GM21360 (cell line): ENCODE measurements around the gene TGM2.

ENCODE experiments used
- ATAC-seq: cut with Tn5 transposase; IDR thresholded peaks from one replicate; pipeline ENCODE4 v1.9.1; 2021; ENCODE audit warnings: mild to moderate bottlenecking, moderate library complexity; ENCODE audit not compliant: unreplicated experiment

The TGM2 gene

GRCh38 chr20:38146628-38147027 lies 18.4 kb downstream of the TGM2 start:
- no peak for ATAC-seq

- no peak for ATAC-seq
Measured at GRCh38 chr20:38146156-38146555, 18.9 kb downstream of the TGM2 start.

DNA sequence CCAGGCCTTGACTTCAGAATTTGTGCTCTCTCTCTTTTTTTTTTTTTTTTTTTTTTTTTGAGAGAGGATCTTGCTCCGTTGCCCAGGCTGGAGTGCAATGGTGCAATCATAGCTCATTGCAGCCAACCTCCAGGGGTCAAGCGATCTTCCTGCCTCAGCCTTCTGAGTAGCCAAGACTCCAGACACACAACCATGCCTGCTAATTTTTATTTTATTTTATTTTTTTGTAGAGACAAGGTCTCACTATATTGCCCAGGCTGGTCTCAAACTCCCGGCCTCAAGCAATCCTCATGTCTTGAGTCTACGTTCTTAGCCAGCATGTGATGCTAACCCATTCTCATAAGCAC lies 19.4 kb downstream of the TGM2 start:
- ATAC-seq, result no peak

GRCh38 chr20:38144974-38145728 lies 19.9 kb downstream of the TGM2 start:
- no peak for ATAC-seq

- no peak for ATAC-seq
Measured at GRCh38 chr20:38144598-38144973, 20.5 kb downstream of the TGM2 start.

DNA sequence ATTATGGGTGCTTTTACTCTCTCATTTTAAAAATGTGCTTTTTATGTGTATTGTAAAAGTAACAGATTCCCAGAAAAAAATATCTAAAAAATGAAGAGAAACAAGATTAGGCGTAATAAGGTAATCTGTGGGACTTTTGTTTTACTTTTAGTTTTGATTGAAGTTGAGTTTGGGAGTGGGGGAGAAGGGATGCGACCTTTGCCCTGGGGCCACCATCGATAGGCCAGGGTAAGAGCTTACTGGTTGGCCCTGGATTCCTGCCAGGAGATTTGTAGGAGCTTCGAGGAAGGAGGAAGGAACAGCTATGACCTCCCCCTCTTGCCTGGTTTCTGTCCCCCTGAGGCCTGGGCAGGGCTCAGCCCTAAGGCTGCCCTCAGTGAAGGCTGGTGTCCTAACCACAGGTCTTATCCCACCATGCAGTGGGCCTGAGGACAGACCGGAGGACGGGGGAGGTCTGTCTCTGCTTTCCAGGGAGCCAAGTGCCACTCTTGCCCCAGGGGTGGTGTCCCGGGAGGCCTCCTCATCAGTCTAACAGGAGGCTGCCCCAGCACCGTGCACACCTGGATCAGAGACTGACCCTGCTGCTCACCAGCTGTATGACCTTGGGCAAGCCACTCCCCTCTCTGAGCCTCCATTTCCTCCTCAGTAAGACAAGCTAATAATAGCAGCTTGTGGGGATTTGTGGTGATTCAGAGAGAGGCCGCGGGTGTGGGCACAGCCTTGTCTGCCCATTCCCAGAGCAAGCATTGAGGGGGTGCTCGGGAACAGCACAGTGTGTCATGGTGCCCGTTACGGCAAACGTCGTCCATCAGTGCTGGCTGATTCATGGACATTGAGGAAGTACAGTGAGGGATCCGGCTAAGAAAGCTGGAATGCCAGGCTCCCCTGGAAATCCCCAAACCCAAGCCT lies 21.2 kb downstream of the TGM2 start:
- ATAC-seq, result no peak

- no peak for ATAC-seq
Measured at GRCh38 chr20:38143238-38143645, 21.8 kb downstream of the TGM2 start.

GRCh38 chr20:38141889-38142494 lies 23.1 kb downstream of the TGM2 start:
- no peak for ATAC-seq

DNA sequence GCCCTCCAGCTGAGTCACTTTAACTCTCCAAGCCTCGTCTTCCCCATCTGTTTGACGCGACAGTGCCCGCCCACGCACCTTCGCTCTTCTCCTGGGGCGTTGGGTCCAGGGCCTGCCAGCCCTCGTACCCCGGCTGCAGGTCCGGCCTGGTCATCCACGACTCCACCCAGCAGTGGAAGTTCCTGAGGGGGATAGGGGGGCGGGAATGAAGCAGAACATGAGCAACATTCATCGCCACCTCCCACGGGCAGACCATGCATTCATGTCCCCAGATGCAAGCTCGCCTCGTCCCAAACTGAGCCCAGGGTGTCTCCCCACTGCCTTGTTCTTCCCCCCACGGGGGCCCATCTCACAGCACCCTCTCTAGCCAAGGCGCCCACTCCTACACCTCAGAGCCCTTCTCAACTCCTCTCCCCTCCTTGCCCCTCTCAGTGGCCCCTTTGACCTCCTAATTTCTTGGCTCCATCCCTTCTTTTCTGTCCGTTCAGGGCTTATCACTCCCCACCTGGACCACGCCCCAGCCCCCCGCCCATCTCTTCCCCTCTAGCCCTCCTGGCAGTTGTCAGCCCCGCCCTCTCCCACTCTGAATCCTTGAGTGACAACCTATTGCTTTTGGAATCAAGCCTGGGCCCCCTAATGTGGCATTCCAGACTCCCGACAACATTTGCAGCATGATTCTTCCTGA lies 23.7 kb downstream of the TGM2 start:
- no peak for ATAC-seq

- no peak for ATAC-seq
Measured at GRCh38 chr20:38139977-38140753, 24.9 kb downstream of the TGM2 start.

DNA sequence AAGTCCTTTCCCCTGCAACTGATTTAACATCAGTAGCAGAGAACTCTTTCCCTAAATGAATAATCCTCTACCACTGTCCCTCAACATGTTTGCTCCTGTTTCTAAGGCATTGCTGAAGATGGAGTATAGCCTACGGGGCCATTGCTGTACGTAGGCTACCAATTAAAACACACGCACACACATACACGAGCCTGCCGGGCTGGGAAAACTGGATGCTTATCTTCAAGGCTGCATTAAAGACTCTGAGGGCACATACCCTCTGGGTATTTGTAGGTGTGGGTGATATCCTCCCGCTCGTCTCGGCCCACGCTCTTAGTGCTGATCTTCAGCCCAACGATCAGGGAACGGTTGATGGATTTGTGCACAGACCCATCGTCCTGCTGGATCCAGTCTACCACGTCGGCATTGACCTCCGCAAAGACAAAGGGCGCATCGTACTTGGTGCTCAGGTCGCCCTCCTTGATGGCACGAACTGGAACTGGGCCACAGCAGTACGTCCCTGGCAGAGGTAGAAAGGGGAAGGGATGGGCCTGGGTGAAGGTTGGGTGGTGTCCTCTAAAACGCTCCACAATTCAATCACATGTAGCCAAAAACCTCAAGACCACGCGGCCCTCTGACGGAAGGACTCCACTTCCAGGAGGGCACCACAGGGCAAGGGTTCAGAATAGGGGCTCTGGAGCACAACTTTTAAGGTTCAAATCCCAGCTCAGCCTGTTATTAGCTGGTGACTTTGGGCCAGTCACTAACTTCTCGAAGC lies 25.7 kb downstream of the TGM2 start:
- no peak for ATAC-seq

- ATAC-seq, result no peak
Measured at GRCh38 chr20:38138086-38138778, 26.8 kb downstream of the TGM2 start.

GRCh38 chr20:38137441-38138037 lies 27.5 kb downstream of the TGM2 start:
- no peak for ATAC-seq

DNA sequence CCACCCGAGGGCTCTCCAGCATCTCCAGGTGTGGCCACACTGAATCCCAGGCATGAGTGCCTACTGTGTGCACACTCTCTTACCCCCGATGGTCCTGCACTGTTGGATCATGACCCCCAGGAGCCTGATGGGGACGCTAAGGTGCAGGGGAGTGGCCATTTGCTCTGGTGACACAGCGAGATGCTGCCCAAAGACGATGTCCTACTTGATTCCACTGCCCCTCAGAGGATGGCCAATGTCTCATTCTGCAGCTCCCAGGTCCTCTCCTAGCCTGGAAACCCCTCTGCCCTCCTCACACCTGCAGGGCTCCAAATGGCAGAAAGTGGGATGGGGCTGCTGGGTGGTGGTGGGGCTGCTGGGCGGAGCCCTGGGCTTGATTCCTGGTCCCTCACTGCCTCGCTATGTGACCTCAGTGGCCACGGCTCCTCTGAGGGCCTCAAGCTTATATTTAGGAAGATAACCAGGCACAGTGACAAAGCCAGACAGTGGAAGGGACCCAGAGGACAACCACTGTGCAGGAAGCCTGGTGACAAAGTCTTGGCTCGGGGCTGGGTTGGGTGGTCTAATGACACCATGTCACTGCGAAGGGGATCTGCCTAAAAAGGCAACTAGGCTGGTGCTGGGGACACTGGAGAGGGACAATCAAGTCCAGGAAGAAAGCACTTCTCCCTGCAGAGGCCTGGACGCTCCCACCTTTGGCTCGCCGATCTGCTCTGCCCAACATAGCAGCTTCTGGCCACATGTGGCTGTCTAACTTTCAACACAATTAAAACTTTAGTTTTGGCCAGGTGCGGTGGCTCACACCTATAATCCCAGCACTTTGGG lies 28.4 kb downstream of the TGM2 start:
- ATAC-seq, result no peak

GRCh38 chr20:38135651-38136420 lies 29.2 kb downstream of the TGM2 start:
- no peak for ATAC-seq

- no peak for ATAC-seq
Measured at GRCh38 chr20:38135271-38135650, 29.8 kb downstream of the TGM2 start.
